GOT3 (cell line): Measurements from ENCODE around the gene SLC35F1.

Source experiments
- DNase-seq: peaks from one replicate; lab custom pipeline; 2025; ENCODE audit warnings: mixed read lengths; lab: John Stamatoyannopoulos, UW

SLC35F1 gene

GRCh38 chr6:118198746-118199145 lies 291.7 kb downstream of the SLC35F1 start:
- no peak for DNase-seq

GRCh38 chr6:118200160-118200559 lies 293.1 kb downstream of the SLC35F1 start:
- no peak for DNase-seq

DNA sequence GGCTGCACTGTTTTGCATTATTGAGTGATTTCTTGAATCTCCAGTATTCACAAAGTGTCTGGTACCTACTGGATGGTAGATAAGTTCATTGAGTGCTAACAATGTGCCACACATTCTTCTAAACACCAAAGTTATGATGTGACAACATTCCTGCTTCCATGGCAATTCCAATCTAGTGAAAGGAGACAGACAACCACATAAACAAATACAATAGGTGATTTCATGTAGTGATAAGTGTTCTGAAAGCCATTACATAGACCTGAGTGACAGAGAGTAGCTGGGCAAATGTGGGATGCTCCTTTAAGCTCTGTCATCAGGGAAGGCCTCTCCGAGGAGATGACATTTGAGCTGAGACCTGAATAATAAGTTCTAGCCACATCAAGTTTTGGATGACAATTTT lies 295.5 kb downstream of the SLC35F1 start:
- DNase-seq: no peak

DNA sequence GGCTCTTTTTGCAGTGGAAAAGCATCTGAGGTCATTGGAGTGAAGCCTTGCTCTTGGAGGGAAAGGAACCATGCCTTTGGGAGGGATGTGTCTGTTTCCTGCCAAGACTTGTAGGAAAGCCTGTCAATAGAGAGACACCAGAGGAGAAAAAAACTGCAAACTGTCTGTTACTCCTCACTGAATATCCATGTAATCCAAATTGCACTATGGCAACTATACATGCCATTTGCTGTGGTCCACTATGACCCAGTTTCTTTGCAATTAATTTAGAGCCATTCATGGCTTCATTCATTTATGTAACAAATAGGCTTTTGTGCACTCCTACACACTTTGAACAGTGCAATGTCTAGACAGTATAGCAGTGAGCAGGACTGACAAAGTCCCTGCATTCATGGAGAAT lies 296.5 kb downstream of the SLC35F1 start:
- no peak for DNase-seq

DNA sequence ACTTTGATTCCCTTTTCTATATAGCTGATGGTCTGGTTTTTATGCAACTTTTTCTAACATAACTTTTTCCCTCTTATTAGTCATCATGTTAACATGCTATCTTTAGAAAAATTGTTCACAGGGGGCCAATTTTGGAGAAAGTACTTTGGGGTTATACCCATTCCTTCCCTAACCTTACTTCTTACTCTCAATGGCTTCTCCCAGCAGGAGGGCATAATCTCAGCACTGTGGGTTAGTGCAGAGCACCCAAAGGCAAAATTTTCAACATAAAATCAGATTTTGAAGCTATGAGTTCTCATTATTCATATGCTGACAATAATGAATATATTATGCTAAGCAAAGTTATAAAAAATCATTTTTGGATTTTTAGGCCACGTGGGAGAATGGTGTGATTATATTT lies 299.2 kb downstream of the SLC35F1 start:
- DNase-seq: no peak

- no peak for DNase-seq
Observed at GRCh38 chr6:118207947-118208346, 300.9 kb downstream of the SLC35F1 start.

GRCh38 chr6:118212451-118213173 lies 305.5 kb downstream of the SLC35F1 start:
- DNase-seq: no peak

DNA sequence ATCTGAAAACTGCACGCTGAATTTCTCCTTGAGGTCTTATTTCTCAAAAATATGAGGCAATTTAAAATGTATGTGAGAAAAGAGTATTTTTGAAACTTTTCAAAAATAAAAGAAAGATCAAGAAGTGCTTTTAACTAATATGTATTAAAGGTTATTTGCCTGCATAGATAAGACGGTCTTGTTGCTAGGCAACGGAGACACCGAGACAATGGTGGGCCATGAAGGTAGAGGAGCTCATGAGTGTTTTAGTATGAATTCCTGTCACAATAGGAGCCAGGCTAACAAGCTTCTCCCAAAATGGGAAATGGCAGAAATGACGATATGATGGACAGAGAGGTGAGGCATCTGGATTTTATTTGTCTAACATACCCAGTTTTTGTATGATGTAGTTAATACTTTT lies 308.2 kb downstream of the SLC35F1 start:
- no peak for DNase-seq

GRCh38 chr6:118216751-118217150 lies 309.7 kb downstream of the SLC35F1 start:
- DNase-seq: no peak

DNA sequence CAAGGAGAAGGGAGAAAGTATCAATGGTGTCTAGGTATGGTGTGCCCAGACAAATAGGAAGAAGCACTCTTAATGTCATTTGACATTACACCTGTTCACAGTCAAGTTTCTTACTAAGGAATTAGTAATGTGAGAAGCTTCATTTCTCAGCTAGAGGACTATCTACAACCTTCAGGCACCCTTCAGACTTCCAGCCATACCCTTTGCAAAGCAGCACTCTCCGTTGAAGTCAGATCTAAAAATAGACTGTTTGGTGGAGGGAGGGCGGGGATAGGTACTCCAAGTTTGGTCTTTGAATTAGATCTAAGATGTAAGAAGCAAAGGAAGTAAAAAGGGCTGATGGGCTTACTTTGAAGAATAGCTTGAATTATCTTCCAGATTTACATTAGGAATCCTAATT lies 311.1 kb downstream of the SLC35F1 start:
- DNase-seq: no peak

DNA sequence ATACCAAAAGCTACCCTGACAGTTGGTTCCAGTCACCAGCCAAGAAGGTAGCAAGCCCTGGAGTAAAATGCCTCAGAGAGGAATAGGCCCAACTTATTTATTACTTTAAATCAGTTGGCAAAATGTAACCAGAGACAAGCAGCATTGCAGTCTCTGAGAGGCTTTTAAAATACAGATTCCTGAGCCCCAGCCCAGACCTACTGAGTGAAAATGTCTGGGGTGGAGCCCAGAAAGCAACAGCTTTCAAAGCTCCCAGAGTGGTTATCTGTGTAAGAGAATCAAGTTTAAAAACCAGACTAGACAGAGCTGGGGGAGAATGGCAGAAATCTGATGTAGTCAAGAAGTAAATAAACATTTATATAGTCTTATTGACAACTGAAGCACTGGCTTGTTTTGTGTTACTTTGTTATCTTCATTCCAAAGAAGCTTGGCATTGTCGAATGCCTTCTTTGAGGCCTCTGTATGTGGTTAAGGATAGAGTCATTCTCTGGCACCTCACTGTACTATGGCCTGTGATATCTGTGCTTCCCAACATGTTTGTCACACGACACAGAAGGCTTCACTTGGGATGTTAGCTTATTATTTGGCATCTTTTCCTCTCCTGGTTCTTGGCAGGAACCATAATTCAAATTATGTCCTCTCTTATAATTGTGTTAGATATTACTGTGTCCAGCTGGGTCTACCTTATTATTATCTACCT lies 313.5 kb downstream of the SLC35F1 start:
- DNase-seq: no peak

- no peak for DNase-seq
Observed at GRCh38 chr6:118223316-118223715, 316.3 kb downstream of the SLC35F1 start.

DNA sequence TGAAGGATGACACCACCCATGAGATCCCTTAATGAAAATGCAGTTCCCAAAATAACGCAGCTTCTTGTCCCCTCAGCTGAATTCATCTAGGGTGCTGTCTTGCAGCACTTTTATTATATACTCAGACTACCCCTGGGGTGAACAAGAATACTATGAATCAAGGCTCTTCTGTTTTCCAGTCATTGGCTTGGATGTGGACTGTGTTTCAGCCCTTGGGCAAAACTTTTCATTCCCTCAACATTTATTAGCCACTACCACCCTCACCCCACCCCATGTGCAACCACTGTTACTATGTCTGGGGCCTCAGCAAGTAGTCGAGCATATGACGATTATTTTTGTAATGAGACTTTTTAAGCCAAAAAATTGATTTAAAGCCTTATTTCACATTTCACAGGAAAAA lies 321.8 kb downstream of the SLC35F1 start:
- DNase-seq: no peak

DNA sequence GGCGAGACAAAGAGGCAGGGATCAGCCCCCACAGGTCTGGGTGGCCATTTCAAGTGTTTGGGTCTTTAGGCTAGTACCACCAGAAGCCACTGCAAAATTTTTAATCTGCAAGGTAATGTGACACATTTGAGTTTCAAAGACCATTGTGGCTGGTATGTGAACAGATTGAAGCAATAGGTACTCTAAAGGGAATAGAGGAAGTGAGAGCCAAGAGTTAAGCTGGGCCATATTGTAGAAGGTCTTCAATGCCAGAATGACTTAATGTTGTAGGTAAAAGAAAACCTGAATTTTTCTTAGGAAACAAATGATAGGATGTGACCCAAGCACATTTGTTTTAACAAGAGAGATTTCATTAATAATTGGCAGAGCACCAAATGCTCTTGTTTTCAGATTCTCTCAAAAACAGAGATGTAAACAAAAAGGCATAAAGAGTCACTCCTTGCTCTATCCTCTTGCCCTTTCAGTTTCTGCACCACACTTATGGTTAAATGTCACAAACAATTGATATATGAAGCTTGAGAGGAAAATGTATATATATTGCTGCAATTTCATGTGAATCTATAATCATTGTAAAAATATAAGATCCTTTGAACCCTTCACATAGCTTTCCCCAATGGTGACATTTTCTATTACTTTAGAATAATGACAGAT lies 333.9 kb downstream of the SLC35F1 start:
- DNase-seq: no peak

DNA sequence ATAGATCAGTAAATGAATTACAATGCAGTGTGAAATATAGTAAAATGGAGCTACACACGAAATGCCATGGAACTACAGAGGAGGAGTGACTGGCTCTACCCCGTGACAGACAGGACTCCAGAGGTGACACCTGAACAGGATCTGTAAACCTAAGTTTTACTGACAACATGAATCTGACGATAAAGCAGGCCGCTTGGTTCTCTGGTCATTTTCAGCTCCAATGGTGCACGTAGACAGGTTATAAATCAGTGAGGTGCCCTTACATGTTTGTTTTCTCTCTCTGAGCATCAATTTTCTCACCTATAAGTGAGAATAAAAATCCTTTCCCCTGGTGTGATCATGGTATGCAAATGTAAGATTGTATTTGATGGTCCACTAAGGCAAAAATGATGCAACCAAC lies 339.3 kb downstream of the SLC35F1 start:
- DNase-seq: no peak

DNA sequence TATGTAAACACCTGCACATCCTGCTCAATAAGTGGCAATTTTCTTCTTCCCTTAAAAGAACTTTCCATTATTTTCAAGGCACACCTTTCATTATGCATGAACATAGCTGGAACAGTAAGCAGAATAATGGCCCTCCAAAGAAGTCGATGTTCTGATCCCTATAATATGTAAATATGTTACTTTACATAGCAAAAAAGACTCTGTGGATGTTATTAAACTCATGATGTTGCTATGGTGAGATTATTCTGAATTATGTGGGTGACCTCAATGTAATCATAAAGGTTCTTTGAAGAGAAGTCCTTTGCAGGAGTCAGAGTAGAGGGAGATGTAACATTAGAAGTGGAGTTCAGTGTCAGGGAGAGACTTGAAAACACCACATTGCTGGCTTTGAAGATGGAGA lies 341.1 kb downstream of the SLC35F1 start:
- no peak for DNase-seq

DNA sequence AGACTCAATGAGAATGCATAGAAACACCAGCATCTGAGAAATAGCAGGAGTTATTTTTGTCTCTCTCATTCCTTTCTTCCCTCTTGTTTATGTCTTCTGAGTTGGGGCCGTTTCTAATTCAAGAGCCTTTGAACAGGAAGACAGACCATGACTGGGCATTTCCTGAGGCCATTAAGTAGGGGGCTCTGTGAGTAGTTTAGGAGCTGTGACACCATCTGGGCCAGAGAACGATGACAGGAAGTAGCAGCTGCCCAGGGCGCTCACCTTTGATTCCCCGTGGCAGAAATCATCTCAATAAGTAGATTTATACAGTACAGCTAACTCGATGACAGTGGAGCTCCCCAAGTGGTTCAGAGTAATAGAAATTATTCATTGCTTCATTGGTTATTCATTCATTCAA lies 342.6 kb downstream of the SLC35F1 start:
- DNase-seq: no peak

- DNase-seq: no peak
Observed at GRCh38 chr6:118252474-118252873, 345.4 kb downstream of the SLC35F1 start.

DNA sequence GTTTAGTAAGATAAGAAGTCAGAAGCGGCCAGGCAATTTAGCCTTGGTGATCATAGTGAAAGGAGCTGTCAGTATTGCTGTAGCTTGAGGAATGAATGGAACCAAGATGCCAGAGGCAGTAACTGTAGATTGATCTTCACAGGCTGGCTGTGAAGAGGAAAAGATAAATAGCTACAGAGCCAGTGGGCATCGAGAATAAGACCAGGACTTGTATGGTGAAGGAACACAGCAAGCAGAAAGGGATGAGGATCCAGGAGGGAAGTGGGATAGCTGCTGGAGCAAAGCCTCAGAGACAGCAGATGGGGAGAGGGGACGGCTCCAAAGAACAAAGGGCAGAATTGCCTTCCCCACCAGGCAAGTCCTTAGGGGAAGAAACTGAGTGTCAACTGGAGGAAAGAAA lies 346.7 kb downstream of the SLC35F1 start:
- no peak for DNase-seq

GRCh38 chr6:118260833-118261232 lies 353.8 kb downstream of the SLC35F1 start:
- no peak for DNase-seq

GRCh38 chr6:118263921-118264486 lies 356.9 kb downstream of the SLC35F1 start:
- DNase-seq: no peak

- no peak for DNase-seq
Observed at GRCh38 chr6:118269659-118270058, 362.6 kb downstream of the SLC35F1 start.

DNA sequence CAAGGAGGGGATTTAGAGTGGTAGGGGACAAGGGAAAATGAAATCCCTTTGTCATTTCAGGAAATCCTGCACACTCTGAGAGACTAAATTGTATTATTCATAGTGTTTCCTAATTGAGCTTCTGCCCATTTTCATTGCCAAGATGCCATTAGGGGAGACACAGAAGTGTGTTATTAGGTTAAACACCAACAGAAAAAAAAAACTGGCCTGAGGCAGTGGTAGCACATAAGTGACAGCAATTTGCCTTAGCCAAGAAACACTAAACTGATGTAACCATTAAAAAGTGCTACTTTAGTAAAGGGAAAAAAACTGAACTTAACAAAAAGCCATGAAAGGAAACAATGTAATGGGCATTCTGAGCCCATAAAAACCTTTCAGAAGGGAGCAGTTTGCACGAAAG lies 370.6 kb downstream of the SLC35F1 start:
- DNase-seq: no peak
